Mesodermal cell (in vitro differentiated cells): Measurements from ENCODE around the gene MGST2.

Experiments
- H3K27ac ChIP-seq: 2 replicates; pipeline ENCODE4 v1.7.0; 2013; ENCODE audit warnings: mild to moderate bottlenecking, low read depth, low read length, moderate library complexity; ENCODE audit not compliant: severe bottlenecking
- H3K36me3 ChIP-seq: 2 replicates; pipeline ENCODE4 v1.7.1; 2013; ENCODE audit warnings: mild to moderate bottlenecking, low read length, moderate library complexity; ENCODE audit not compliant: control insufficient read depth, insufficient read depth
- H3K4me1 ChIP-seq: one replicate; pipeline ENCODE4 v1.7.1; 2013; ENCODE audit warnings: mild to moderate bottlenecking, low read length; ENCODE audit not compliant: insufficient read depth, control insufficient read depth, poor library complexity, severe bottlenecking
- H3K4me3 ChIP-seq: 2 replicates; pipeline ENCODE4 v1.7.0; 2013; ENCODE audit warnings: low read length, control low read depth, mild to moderate bottlenecking; ENCODE audit not compliant: insufficient read depth, poor library complexity, severe bottlenecking; ENCODE audit errors: extremely low read depth
- H3K9me3 ChIP-seq: 2 replicates; pipeline ENCODE4 v1.7.1; 2013; ENCODE audit warnings: mild to moderate bottlenecking, low read length, moderate library complexity; ENCODE audit not compliant: control insufficient read depth
- WGBS, 2 experiments: methylation state at CpG; one replicate each; pipeline ENCODE4 v1.1.5; 2013; ENCODE audit warnings: missing lambda C conversion rate in 2 of 2; ENCODE audit not compliant: insufficient coverage in 2 of 2; 5-methylcytosine and 5-hydroxymethylcytosine counted together

MGST2 gene

DNA sequence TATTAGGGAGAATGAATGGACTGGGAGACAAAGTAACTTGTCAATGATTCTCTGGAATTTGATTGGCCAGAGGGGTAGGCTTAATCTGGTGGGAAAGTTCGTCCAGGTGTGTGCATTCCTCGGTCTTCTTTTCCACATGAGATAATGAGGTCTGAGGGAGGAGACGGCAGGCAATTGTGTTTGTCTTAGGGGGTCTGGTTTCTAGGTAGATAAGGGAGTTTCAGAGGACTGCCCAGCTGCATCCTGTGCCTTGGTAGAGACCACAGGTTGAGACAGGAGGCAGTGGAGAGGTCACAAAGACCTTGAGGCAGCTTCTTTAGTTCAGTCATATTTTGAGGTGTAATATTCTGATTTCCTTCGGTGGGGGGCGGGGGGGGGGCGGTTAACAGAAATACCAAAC, 4.3 kb downstream of the MGST2 start:
- no peak overlapping the region for H3K27ac ChIP-seq
- no peaks in the 10 kb centered on the region for H3K36me3 ChIP-seq
- no peaks in the 10 kb centered on the region for H3K9me3 ChIP-seq
- H3K4me3 ChIP-seq, result no peak overlapping the region
- H3K4me1 ChIP-seq, result peaks cover 4% of the 10 kb centered on the region
- WGBS, 2 experiments, result 87% methylated on average over 5 to 6 of the region's 6 CpGs

DNA sequence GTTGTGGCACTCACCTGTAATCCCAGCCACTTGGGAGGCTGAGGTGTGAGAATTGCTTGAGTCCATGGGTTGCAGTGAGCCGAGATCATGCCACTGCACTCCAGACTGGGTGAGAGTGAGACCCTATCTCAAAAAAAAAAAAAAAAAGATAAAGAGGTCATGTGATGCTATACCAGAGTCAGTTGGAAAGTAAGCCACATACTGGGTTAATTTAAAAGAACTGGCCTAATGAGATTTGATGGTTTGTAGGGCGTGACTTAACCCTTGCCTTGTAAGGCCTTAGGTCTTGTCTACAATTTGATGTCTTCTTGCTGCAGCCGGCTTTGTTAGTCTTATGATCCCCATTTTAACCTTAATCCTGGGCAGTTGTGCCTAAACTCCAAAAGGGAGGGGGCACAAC, 5.2 kb downstream of the MGST2 start:
- no peaks in the 10 kb centered on the region for H3K36me3 ChIP-seq
- 77 to 83% methylated on average over 2 of the region's 3 CpGs for WGBS, 2 experiments
- H3K9me3 ChIP-seq, result no peaks in the 10 kb centered on the region
- no peak overlapping the region for H3K4me3 ChIP-seq
- peaks cover 4% of the 10 kb centered on the region for H3K4me1 ChIP-seq
- no peak overlapping the region for H3K27ac ChIP-seq

DNA sequence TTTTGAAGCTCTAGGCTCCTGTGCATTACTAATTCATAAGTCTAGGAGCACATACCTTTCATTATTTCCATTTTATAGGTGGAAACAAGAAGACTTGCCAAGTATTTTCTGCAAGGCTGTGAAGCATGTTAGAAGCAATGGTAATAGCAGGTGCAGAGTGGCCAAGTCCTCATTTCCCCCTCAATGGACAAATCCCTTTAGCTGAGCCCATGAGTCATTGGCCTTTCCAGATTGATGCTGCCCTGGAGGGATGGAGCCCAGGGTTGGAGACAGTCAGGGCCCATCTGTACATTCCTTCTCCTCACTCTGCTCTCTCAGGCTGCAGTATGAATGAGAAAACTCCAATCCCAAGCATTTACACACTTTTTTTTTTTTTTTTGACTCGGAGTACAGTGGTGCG, 6.6 kb downstream of the MGST2 start:
- WGBS, 2 experiments, result no CpG with 5 or more reads among the region's 2 CpGs
- no peaks in the 10 kb centered on the region for H3K36me3 ChIP-seq

DNA sequence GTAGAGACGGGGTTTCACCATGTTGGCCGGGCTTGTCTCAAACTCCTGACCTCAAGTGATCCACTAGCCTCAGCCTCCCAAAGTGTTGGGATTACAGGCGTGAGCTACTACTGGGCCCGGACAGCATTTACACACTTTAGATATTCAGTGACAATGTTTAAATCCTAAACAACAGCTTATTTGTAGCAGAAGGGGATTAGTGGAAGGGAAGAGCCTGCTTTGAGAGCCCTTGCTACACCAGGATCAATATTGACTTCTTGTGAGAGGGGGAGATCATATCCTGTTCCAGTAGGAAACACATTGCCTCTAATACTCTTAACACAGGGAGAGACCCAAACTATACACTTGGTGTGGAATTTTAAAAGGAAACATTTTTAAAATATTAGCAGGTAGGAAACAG, 7.1 kb downstream of the MGST2 start:
- Histone ChIP-seq H3K36me3 (no peaks in the 10 kb centered on the region), H3K4me1 (no peaks in the 10 kb centered on the region), H3K9me3 (no peaks in the 10 kb centered on the region), H3K27ac (no peak overlapping the region), H3K4me3 (no peak overlapping the region)
- 92 to 100% methylated on average over 2 to 3 of the region's 4 CpGs for WGBS, 2 experiments

More for the DNA sequence above, 6.6 kb downstream of the MGST2 start:
- Histone ChIP-seq H3K4me3 (no peak overlapping the region), H3K27ac (no peak overlapping the region), H3K9me3 (no peaks in the 10 kb centered on the region), H3K4me1 (no peaks in the 10 kb centered on the region)

DNA sequence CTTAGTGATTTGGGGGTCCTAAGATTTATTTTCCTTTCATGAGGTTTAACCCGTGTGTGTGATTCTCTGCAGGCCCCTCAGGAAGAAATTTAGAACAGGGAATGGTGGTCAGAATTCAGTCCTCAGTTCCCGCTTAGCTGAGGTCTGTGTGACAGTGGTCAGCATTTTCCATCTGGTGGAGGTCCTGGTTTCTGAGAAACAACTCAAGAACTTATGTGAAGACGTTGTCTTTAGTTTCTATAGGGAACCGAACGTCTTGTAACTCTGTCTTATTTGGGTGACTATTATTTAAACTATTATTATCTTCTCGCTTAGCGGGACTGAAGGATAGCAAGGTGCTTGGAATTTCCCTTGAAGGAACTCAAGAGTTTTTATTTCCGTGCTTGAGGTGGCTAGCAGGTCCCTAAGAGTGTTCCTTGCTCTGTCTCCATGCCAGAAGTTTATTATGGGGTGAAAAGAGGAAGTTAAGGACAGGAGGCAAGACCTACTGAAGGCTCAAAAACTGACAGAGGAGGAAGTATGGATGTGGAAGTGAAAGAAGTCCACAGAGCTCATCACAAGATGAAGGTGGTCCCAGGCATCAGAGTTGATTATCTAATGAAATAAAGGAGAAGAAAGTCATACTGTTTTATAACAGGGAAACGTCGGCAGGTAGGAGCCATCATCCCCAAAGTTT, 9.4 kb downstream of the MGST2 start:
- Histone ChIP-seq H3K27ac (no peak overlapping the region), H3K4me1 (no peaks in the 10 kb centered on the region), H3K4me3 (no peak overlapping the region), H3K9me3 (peaks cover 6% of the 10 kb centered on the region), H3K36me3 (peaks cover 18% of the 10 kb centered on the region)
- 95 to 100% methylated on average over 5 to 6 of the region's 10 CpGs for WGBS, 2 experiments

DNA sequence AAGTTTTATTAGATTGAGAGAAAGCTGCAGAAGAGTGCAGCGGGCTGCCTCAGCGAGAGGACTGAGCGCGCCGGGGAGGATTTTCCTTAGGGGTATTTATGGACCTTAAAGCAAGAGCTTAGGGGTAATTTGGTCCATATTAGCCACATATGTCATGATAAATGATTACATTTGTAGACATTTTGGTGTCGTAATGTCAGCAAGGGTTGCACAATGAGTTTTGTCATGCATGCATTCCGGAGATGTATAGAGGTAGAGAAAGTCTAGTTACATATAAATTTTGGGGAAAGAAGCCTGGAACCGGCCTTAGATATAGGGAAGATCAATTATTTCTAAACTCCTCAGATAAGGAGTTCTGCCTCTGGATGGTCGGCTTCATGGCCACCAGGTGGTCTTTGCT, 10.0 kb downstream of the MGST2 start:
- Histone ChIP-seq H3K9me3 (peaks cover 6% of the 10 kb centered on the region), H3K27ac (no peak overlapping the region), H3K4me1 (no peaks in the 10 kb centered on the region), H3K4me3 (no peak overlapping the region), H3K36me3 (peaks cover 18% of the 10 kb centered on the region)
- WGBS, 2 experiments, result 93 to 100% methylated on average over 1 to 2 of the region's 9 CpGs

DNA sequence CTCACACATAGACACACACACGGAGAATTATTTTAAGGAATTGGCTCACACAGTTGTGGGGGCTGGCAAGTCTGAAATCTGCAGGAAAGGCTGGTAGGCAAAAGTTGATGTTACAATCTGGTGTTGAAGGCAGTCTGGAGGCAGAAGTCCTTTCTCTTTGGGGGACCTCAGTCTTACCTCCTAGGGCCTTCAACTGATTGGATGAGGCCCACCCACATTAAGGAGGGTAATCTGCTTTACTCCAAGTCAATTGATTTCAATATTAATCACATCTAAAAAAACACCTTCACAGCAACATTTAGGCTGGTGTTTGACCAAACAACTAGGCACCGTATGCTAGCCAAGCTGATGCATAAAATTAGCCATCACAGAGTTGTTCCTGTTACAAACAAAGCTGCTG, 10.7 kb downstream of the MGST2 start:
- H3K36me3 ChIP-seq, result peaks cover 18% of the 10 kb centered on the region
- H3K4me3 ChIP-seq, result no peak overlapping the region
- peaks cover 6% of the 10 kb centered on the region for H3K9me3 ChIP-seq
- no peak overlapping the region for H3K27ac ChIP-seq
- no CpG with 5 or more reads among the region's 2 CpGs for WGBS, 2 experiments
- H3K4me1 ChIP-seq, result no peaks in the 10 kb centered on the region

DNA sequence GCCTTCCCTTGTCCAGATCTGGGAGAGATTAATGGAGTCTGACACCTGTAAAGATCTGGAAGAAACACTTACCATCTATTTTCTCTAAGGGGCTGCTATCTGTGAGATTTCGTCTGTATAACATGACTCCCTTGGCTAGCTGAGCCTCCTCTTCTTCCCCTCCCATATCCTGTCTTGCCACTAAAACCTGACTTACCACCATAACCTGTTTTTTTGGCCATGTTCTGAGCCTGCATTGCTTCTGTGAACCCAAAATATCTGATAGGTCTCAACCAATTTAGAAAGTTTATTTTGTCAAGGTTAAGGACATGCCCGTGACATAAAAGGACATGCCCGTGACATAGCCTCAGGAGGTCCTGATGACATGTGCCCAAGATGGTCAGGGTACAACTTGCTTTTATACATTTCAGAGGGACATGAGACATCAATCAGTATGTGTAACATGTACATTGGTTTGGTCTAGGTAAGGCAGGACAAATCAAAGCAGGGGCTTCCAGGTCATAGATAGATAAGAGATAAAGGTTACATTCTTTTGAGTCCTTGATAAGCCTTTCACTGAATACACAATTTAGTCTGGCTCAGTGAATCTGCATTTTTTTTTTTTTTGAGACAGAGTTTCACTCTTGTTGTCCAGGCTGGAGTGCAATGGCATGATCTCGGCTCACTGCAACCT, 11.4 kb downstream of the MGST2 start:
- peaks cover 6% of the 10 kb centered on the region for H3K9me3 ChIP-seq
- no peak overlapping the region for H3K4me3 ChIP-seq
- WGBS, 2 experiments, result 85 to 90% methylated on average over 4 of the region's 4 CpGs
- H3K36me3 ChIP-seq, result peaks cover 18% of the 10 kb centered on the region
- H3K4me1 ChIP-seq, result no peaks in the 10 kb centered on the region
- no peak overlapping the region for H3K27ac ChIP-seq

DNA sequence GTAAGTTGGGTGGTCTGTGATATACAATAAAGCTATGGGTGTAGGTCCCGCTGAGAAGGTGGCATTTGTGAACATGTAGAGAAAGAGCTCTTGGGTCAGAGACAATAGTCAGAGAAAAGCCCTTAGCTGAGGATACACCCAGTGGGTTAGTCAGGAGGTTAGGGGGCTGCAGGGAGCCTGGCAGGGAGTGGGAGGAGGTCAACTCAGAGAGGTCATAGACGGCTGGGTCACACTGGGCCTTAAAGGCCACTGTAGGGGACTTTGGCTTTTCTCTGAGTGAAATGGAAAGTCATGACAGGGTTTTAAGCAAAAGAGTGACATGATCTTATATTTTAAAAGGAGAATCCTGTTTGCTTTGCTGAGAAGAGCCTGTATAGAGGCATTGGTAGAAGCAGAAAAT, 16.7 kb downstream of the MGST2 start:
- WGBS, 2 experiments, result 77 to 90% methylated on average over 2 of the region's 2 CpGs
- H3K36me3 ChIP-seq, result peaks cover 30% of the 10 kb centered on the region

DNA sequence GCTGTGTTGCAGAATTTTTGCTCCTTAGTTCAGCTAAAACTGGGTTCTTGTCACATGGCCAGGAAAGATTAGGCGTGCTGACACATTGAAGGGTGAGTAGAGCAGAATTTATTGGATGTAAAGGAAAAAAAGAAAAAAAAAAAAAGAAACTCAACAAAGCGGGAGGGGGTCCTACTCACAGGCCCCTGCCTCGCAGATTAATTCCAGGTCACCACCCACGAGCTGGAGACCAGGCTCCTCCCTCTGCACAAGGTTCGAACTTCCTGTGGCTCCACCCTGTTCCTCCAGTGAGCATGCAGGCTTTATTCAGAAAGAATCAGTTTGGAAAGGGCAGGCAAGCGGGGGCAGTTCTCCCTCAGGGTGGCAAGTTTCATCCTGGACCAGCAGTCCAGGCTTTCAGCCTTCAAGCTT, 17.1 kb downstream of the MGST2 start:
- H3K9me3 ChIP-seq, result peaks cover 17% of the 10 kb centered on the region
- 80 to 100% methylated on average over 4 of the region's 6 CpGs for WGBS, 2 experiments
- H3K36me3 ChIP-seq, result peaks cover 30% of the 10 kb centered on the region
- no peak overlapping the region for H3K4me3 ChIP-seq
- no peaks in the 10 kb centered on the region for H3K4me1 ChIP-seq
- H3K27ac ChIP-seq, result no peak overlapping the region

More for the DNA sequence above, 16.7 kb downstream of the MGST2 start:
- Histone ChIP-seq H3K9me3 (peaks cover 17% of the 10 kb centered on the region), H3K4me1 (no peaks in the 10 kb centered on the region), H3K27ac (no peak overlapping the region), H3K4me3 (no peak overlapping the region)

DNA sequence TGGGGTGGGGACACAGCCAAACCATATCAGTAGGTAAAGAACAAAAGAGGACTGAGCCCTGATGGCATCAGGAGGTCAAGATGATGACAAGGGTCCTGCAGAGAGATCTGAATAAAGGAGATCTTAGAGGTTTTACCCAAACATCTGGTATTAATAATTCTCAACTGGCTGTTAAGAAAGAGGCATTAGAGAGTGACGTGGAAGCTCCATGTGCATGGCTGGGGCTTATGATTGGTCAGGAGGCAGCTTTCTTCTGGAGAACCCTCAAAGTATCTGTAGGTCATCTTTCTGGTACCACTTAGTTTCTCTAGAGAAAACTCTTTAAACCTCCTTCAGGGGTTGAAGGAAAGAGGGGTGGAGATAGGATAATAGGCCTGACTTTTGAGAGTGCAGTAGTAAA, 18.7 kb downstream of the MGST2 start:
- H3K36me3 ChIP-seq, result peaks cover 14% of the 10 kb centered on the region
- H3K4me3 ChIP-seq, result no peak overlapping the region
- peaks cover 10% of the 10 kb centered on the region for H3K9me3 ChIP-seq
- peaks cover 2% of the 10 kb centered on the region for H3K4me1 ChIP-seq
- H3K27ac ChIP-seq, result no peak overlapping the region
- 100% methylated on average over 1 of the region's 1 CpG; no CpG with 5 or more reads in 1 of the 2 experiments for WGBS, 2 experiments
